ENCODE results near the gene NFU1. TPM values are rescaled to one million over a fixed set of nuclear protein-coding genes. Genes with fewer than 3 reads are reported as not detected.

The NFU1 gene
- total and polyA plus RNA-seq, 2 donors (not counting 1 experiment from before 2014, with no cell fraction given): 57.3 to 62.9 TPM

DNA sequence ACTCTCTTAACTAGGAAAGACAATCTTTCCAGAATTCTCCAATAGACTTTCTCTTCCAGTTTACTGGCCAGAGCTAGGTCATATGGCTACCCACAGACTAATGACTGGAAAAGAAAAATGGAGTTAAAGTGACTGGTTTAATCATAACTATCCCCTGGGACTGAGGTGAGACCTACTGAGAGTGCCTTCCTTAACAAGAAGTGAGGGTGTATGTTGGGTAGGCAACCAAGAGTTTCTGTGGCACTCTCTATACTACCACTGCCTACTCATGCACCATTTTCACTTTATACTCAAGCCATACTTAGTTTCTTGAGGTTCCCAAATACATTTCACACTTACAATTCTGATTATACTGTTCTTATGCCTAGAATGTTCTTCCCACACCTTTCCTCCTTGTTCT lies 43.3 kb downstream of the NFU1 start:
- Histone ChIP-seq H3K9ac (ENCODE audit: insufficient read depth, low read length) (no peak overlapping the region), H3K27ac (ENCODE audit: insufficient read depth, low read length) (no peak overlapping the region), H3K79me2 (ENCODE audit: control insufficient read depth, insufficient read depth, low read length) (no peaks in the 10 kb centered on the region), H3K4me3 (replicated peaks in 1 of 4; ENCODE audit: control extremely low read depth in 1 of 4, insufficient read depth in 1 of 4, low read depth in 3 of 4, low read length in 4 of 4) (no peak overlapping the region), H3K4me2 (ENCODE audit: extremely low read depth, insufficient read depth, low read length) (no peak overlapping the region), H4K20me1 (ENCODE audit: control insufficient read depth, extremely low read depth, insufficient read depth, low read length) (no peaks in the 10 kb centered on the region), H3K9me3 (ENCODE audit: control insufficient read depth, insufficient read depth, low read depth, low read length) (no peaks in the 10 kb centered on the region), H3K4me1 (ENCODE audit: control insufficient read depth, extremely low read depth, insufficient read depth, low read length) (no peaks in the 10 kb centered on the region), H3K27me3 (ENCODE audit: control insufficient read depth, insufficient read depth, low read length) (no peaks in the 10 kb centered on the region), H2AFZ (ENCODE audit: low read length) (no peak overlapping the region), H3K36me3 (ENCODE audit: control insufficient read depth, insufficient read depth, low read length) (no peaks in the 10 kb centered on the region)
- no peak for TF ChIP-seq EZH2 (IDR thresholded peaks at IDR 0.05; ENCODE audit: low read length, missing control alignments)
- no peak for TF ChIP-seq CTCF (conservative IDR thresholded peaks at IDR 0.05 in 1 of 2, IDR thresholded peaks at IDR 0.05 in 1 of 2; ENCODE audit: low read depth in 1 of 2, low read length in 2 of 2)
- no peak for DNase-seq (ENCODE audit: low read depth in 2 of 2)

DNA sequence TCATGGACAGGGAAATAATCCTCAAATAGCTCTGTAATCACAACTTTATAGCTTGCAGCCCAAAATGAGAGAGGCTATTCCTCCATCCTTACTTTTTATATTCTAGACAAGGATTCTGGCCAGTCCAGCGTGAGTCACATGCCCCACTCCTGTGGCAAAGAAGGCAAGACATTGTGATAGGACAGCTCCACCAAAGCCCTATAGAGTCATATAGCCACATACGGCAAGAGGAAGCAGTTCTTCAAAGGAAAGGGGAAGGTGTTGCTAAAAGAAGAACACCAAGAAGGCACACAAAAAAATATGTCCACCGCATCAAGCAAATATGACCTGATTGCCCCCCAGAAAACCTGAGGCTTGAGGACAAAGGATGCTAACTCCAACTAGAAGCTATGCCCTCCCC lies 46.8 kb downstream of the NFU1 start:
- Histone ChIP-seq H3K27ac (ENCODE audit: insufficient read depth, low read length) (no peak overlapping the region), H3K4me1 (ENCODE audit: control insufficient read depth, extremely low read depth, insufficient read depth, low read length) (no peaks in the 10 kb centered on the region), H3K9ac (ENCODE audit: insufficient read depth, low read length) (no peak overlapping the region), H3K4me3 (replicated peaks in 1 of 4; ENCODE audit: control extremely low read depth in 1 of 4, insufficient read depth in 1 of 4, low read depth in 3 of 4, low read length in 4 of 4) (no peak overlapping the region), H3K4me2 (ENCODE audit: extremely low read depth, insufficient read depth, low read length) (no peak overlapping the region), H2AFZ (ENCODE audit: low read length) (no peak overlapping the region), H3K9me3 (ENCODE audit: control insufficient read depth, insufficient read depth, low read depth, low read length) (no peaks in the 10 kb centered on the region), H4K20me1 (ENCODE audit: control insufficient read depth, extremely low read depth, insufficient read depth, low read length) (no peaks in the 10 kb centered on the region), H3K36me3 (ENCODE audit: control insufficient read depth, insufficient read depth, low read length) (no peaks in the 10 kb centered on the region), H3K27me3 (ENCODE audit: control insufficient read depth, insufficient read depth, low read length) (no peaks in the 10 kb centered on the region), H3K79me2 (ENCODE audit: control insufficient read depth, insufficient read depth, low read length) (peaks cover 15% of the 10 kb centered on the region)
- DNase-seq (ENCODE audit: low read depth in 2 of 2): no peak
- TF ChIP-seq EZH2 (IDR thresholded peaks at IDR 0.05; ENCODE audit: low read length, missing control alignments) (no peak), CTCF (conservative IDR thresholded peaks at IDR 0.05 in 1 of 2, IDR thresholded peaks at IDR 0.05 in 1 of 2; ENCODE audit: low read depth in 1 of 2, low read length in 2 of 2) (no peak)

GRCh38 chr2:69390001-69390400 lies 47.2 kb downstream of the NFU1 start:
- Histone ChIP-seq H3K9me3 (ENCODE audit: control insufficient read depth, insufficient read depth, low read depth, low read length) (no peaks in the 10 kb centered on the region), H2AFZ (ENCODE audit: low read length) (no peak overlapping the region), H3K9ac (ENCODE audit: insufficient read depth, low read length) (no peak overlapping the region), H3K4me1 (ENCODE audit: control insufficient read depth, extremely low read depth, insufficient read depth, low read length) (no peaks in the 10 kb centered on the region), H3K4me2 (ENCODE audit: extremely low read depth, insufficient read depth, low read length) (no peak overlapping the region), H3K27me3 (ENCODE audit: control insufficient read depth, insufficient read depth, low read length) (no peaks in the 10 kb centered on the region), H3K36me3 (ENCODE audit: control insufficient read depth, insufficient read depth, low read length) (no peaks in the 10 kb centered on the region), H3K79me2 (ENCODE audit: control insufficient read depth, insufficient read depth, low read length) (peaks cover 20% of the 10 kb centered on the region), H4K20me1 (ENCODE audit: control insufficient read depth, extremely low read depth, insufficient read depth, low read length) (no peaks in the 10 kb centered on the region), H3K27ac (ENCODE audit: insufficient read depth, low read length) (no peak overlapping the region), H3K4me3 (replicated peaks in 1 of 4; ENCODE audit: control extremely low read depth in 1 of 4, insufficient read depth in 1 of 4, low read depth in 3 of 4, low read length in 4 of 4) (no peak overlapping the region)
- DNase-seq (ENCODE audit: low read depth in 2 of 2): no peak
- TF ChIP-seq CTCF (conservative IDR thresholded peaks at IDR 0.05 in 1 of 2, IDR thresholded peaks at IDR 0.05 in 1 of 2; ENCODE audit: low read depth in 1 of 2, low read length in 2 of 2) (no peak), EZH2 (IDR thresholded peaks at IDR 0.05; ENCODE audit: low read length, missing control alignments) (no peak)
